ENCODE results near the gene PBRM1. TPM values are rescaled to one million over a fixed set of nuclear protein-coding genes. Genes with fewer than 3 reads are reported as not detected.

The PBRM1 gene
- polyA plus RNA-seq, 1 donor, result 52.6 TPM

DNA sequence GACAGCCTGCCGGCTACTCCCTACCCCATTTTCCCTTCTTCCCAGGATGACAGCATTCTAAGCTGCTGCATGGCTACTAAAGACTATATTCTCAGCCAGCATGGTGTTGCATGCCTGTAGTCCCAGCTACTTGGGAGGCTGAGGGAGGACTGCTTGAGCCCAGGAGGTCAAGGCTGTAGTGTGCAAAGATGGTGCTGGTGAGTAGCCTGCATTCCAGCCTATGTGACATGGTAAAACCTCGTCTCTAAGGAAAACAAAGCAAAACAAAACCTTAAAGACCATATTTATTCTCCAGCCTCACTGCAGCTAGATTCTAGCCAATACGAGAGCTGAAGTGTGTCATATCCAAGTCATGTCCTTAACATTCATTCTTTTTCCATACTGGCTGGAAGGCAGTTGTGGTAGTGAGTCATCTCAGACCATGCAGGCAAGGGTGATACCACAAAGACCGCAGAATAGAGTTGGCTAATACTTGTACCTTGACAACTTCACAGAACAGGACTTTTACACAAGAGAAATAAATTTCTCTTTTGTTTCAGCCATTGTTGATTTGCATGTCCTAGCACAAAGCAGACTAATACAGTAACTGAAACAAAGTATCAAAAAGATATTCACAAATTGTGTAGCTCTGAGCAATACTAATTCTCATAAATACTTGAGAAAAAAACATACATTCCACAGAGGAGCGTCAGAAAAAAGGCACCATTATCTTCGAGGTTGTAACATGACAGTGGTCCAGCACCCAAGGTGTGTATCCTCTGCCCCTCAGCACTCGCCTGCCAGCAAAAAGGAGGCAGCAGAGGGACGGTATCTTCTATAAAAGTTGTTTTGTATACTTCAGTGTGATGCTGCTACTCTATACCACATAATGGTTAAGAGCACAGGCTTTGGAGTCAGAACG lies 14.8 kb downstream of the PBRM1 start:
- DNase-seq, result no peak

DNA sequence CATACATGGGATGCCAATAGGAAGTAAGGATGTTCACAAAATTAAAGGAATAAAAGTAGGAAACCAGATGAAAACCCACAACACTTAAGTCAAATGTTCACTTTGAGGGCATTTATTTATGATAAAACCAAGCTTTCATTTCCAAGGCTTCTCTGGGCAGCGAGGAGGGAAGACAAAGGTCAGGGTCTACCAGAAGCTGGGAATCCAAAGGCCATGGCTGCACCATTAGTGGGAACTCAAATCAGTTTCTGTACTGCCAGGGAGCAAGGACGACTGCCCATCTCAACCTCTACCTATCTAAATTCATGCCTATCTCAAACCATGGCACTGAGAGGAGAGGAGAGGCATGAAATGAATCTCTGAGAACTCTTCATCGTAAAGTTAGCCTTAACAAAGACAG lies 22.6 kb downstream of the PBRM1 start:
- no peak for DNase-seq

DNA sequence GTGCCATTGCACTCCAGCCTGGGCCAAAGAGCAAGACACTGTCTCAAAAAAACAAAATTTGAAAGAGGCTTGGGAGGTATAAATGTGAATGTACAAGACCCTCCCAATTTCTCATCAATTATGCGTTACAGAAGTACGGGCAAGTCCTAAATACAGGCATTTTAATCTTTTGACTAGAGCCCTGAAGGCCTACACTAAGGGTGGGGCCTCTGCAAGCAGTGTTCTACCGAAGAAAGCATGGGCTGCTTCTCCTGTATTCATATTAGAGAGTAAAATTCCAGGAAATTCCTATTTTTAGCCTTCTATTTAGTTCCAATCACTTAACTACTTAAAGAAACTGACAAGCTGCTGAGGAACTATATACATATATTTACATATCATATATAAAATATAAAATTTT lies 25.7 kb downstream of the PBRM1 start:
- no peak for DNase-seq

DNA sequence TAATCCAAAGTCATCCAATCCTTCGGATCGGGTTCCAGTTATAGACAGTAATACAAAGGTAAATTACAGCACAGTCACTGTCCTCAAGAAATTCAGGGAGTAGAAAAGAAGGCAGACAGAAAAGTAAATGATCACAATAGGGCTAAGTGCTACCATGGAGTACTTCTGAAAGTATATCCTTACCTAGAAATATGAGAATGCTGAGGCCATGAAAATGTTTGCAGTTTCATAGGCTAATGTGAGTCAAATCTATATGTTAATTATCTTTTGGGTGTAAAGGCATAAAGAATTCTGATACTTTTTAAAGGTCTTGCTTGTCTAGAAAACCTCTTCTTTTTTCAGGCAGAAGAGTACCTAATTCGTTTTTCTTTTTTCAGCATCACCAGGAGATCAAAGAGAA lies 29.8 kb downstream of the PBRM1 start:
- DNase-seq, result no peak

DNA sequence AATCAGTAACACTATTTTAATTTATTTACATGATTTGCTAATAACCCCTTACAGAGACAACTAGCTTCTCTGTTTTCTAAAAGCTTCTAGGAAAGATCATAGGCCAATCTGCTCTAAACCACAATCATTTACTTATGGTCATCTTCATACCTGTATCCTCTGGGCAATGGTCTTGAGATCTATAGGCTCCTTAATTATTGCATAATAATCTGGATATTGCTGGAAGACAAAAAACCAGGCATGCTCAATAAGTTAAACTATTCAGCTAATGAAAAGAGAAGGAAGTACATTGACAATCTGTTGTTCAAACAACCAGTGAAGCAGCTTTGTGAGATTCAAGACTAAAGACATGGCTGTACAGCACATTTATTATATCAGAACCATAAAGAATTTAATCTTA lies 34.1 kb downstream of the PBRM1 start:
- DNase-seq, result no peak

DNA sequence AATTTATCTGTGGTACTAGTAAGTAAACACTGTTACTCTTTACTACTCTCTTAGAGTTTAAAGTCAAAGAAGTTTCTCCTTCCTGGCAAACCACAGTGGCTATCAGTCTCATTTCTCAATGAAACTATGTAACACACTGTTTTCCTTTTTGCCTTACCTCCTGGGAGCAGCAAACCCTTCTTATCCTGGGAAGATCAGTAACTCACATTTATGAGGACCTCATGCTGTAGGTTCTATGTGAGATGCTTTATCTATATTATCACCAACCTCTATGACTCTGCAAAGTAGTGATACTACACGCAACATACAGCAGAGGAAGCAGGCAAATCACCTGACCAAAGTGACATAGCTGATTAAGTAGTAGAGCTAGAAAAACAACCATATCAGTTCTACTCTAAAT lies 35.3 kb downstream of the PBRM1 start:
- no peak for DNase-seq

DNA sequence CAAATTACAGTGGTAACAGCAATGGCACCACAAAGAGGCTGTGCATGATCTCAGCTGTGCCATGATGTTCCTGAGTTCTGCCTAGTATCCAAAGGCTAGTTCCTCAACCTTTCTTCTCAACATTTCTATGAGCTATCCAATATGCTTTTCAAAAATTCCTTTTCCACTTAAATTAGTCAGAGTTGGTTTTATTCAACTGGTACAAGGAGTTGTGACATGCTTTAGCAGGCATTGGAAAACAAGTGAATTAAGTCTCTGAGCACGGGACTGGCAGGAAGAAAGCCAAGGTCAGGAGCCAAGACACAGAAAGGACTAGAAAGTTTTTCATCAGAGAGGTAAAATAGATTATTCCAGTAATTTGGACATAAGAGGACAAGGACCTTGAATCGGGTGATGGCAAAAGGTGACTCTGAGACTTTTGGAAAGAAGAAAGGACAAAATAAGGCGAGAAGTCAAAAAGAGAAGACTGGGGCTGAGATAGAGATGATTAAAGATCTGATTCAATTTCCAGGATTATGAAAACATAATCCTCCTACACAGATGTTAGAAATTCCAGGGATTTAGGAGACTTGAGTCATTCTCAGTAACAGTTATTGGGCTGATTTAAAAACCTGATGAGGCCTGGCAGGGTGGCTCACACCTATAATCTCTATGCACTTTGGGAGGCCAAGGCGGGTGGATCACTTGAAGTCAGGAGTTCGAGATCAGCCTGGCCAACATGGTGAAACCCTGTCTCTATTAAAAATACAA lies 36.1 kb downstream of the PBRM1 start:
- DNase-seq, result no peak

DNA sequence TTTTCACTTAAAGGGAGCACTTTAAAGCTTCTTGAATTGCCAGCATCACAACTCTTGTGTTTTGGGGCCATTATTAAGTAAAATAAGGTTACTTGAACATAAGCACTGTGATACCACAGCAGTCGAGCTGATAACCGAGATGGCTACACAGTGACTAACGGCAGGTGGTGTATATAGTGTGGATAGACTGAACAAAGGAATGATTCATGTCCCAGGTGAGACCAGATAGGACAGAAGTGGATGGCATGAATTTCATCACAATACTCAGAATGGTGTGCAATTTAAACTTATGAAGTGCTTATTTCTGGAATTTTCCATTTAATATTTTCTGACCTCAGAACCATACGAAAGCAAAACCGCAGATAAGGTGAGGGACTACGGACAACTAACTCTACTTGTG lies 40.2 kb downstream of the PBRM1 start:
- DNase-seq, result no peak

DNA sequence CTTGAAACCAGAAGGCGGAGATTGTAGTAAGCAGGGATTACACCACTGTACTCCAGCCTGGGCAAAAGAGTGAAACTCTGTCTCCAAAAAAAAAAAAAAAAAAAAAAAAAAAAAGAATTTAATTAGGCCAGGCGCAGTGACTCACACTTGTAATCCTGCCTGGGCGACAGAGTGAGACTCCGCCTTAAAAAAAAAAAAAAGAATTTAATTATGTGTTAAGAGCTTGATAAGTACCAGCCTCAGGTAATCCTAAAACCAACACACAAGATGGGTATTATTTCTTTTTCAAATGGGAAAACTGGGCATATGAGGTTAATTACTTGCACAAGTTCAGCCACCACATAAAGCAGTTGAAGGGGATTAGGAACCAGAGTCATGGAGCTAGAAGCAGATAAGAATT lies 49.0 kb downstream of the PBRM1 start:
- no peak for DNase-seq

DNA sequence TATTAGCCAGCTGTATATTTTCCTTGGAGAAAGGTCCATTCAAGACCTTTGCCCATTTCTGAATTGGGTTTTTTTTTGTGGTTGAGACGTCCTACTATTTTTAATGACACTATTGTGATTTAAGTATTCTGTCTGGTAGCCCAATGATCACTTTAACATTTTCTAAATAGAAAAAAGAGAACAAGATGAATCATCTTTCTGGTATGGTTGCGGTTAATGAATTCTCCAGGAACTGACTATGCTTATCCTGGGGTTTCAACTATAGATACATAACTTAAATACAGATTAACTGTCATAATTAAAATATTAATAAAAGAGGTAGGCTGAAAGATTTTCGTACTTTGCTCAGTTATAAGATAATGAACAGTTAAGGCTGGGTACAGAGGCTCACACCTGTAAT lies 51.9 kb downstream of the PBRM1 start:
- no peak for DNase-seq

DNA sequence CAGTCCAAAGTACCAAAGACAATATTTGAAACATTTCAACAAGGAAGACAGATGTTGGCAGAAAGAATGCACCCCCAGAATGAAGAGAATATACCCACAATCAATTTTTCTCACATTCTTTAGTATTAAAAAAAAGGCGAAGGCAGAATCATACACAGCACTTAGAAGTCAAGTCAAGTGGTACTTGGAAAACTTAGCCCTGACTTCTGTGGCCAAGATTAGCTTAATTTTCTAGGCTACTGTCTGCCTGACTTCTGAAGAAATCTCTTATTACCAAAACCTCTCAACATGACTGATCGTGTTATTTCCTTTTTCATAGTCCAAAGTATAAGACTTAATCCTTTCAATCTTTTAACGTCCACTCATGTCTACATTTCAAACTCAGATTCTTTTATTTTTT lies 60.7 kb downstream of the PBRM1 start:
- no peak for DNase-seq

DNA sequence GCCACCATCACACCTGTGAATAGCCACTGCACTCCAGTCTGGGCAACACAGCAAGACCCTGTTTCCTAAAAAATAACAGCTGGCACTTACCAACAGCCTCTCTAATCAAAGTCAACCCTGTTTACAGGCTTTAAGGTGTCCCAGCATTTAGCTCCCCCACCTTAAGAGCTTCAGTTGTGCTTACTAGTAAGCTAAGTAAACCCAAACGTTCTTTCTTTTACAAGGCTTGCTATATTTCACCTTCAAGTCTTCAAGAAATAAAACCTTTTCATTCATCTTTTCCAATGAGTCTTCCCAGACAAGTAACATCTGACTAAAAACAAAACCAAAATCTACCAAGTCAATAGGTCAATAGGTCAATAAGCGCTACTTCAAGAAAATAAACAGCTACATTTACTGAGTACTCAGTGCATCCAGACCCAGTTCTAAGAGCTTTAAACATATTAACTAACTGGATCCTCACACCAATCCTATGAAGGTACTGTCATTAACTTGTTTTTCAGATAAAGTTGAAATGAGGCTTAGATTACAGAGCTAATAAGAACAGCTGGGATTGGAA lies 62.4 kb downstream of the PBRM1 start:
- no peak for DNase-seq

DNA sequence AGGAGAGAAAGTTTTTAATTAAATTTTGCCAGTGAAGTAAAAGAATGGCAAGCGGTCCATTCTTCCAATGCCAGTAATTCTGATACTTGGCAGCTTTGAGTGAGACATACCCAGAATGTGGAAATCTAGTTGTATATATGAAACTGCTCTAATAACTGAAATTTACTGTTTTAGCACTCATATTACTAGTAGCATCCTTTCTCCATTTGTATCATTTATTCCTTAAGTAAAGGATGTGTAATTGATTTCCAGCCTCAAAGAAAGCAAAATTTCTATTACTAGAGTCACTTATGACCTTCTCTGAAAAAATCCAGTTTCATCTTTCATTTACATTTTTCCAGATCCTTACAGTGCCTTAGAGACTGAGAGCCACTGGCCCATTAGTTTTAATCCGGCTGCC lies 65.1 kb downstream of the PBRM1 start:
- no peak for DNase-seq

DNA sequence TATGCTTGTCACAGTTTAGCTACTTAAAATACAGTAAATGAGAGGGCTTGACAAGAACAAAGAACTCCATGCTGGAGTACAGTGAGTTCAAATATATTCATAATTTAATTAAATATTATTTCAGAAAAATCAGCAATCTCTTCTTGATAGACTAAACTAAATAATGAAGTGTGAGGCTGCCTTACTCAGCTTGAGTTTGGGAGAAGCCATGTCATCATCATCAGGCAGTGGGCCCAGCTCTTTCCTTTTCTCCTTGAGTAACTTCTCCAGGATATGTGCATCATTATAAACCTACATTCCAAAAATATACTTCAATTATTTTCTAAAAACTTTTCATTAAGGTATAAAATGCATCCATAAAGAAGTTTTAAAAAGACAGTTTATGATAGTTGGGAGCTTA lies 70.5 kb downstream of the PBRM1 start:
- no peak for DNase-seq

DNA sequence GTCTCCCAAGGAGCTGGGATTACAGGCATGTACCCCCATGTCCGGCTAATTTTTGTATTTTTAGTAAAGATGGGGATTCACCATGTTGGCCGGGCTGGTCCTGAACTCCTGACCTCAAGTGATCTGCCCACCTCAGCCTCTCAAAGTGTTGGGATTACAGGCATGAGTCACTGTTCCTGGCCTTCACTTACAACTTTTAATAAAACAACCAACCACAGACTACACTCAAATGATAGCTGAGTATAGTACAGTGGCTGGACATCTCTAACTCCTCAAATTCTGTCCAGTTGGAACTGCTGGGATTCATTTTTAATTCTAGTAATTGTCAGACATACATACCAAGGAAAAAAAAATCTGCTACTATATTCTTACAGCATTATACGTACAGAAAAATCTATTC lies 71.0 kb downstream of the PBRM1 start:
- DNase-seq, result no peak

DNA sequence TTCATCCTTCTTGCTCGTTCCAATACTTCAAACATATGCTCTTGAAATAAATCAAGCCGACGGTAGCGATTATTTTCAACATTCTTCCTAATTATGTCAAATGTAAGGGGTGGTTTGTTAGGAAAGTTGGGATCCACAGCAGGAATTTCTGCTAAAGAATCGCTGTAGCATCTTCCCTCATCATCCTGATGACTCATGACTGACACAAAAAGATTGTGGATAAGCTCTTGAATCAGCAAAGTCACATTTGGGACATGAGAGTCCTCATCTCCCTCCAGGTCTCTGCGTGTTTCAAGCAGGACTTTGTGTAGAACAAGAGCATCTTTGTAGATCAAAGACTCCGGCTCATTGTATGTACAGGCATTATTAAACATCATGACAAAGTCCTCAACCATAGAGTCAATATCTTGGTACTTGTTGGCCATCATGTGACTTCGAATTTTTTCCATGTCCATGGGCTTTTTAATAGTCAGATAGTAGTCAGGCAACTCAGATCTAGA lies 76.3 kb downstream of the PBRM1 start:
- no peak for DNase-seq

DNA sequence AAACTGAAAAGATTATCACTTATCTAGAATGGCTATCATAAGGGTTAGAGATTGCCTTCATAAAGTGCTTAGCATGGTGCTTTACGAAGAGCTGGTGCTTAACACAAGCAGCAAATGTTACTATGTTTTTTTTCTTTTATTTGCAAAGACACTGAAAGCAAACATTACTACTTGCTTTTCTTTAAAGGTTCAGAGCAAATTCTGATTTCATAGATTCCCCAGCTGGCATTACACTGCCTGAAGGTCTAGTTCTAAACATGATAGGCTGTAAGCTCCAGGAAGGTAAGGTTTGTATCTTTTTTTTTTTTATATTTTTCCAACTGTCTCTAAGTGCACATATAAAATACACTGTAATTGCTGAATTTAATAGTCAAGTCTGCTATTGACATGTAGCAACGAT lies 77.4 kb downstream of the PBRM1 start:
- DNase-seq, result no peak

DNA sequence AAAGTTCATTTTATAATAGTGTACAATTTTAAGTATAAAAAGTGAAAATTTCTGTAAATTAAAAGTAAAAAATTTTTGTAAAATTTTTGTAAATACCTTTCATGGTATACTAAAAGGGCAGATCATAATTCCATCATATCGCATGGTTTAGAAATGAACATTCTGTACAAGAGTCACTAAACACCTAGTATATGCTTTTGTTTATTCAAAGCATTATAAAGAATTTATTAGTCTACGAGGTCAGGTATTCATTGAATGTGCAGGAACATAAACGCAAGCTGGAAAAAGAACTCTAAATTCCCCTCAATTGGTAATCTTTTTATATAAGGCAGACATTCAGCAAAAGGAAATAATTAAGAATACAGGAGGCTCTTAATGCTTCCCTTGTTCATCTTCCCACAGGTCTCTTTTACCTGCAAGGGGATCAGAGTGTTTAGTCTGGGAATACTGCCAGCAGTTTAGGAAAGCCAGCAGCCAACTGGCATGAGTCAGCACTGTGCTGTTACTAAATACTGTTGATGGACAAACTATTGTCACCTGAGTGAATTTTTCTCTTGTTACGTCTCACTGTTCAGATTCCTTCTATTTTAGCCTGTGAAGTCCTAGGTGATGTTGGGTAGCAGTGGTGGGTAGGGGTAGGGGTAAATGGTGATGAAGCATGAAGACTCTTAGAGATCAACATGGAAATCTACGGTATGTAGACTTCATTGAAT lies 79.2 kb downstream of the PBRM1 start:
- DNase-seq, result no peak

DNA sequence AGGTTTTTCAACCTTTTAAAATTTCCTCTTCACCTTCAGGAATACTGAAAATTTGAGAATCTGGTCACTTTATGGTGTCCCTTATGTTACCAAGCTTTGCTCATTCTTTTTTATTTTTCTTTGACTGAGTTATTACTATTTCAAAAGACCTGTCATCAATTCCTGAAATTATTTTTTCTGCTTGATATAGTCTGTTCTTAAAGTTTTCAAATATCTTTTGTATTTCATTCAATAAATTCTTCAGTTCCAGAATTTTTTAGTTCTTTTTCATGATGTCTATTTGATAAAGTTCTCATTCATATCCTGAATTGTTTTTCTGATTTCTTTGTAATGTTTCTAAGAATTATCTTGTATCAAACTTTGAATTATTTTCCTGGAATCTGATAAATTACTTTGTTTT lies 85.5 kb downstream of the PBRM1 start:
- DNase-seq, result no peak

DNA sequence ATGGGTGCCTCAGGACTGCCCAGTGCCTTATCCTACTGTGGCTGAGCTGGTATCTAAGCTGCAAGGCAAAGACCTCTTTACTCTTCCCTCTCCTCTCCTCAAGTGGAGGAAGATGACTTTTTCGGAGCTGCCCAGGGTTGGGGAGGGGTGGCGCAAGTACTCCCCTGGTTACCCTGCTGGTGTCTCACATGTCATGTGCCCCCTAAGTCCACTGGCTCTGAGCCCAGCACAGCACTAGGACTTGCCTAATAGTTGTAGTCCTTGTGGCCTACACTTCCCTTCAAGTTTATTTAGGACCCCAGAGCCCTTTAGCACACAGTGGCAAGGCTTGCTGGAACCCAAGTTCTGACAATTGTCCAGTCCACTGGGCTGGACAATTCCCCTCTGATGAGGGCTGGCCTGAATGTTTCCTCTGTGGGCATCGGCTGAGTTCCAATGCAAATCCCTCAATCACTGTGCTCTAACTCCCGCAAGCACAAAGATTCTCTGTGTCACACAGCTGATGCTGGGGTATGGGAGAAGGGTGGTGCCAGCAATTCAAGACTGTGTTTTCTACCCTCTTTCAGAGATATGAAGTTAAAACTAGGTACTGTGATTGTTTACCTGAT lies 89.0 kb downstream of the PBRM1 start:
- no peak for DNase-seq

DNA sequence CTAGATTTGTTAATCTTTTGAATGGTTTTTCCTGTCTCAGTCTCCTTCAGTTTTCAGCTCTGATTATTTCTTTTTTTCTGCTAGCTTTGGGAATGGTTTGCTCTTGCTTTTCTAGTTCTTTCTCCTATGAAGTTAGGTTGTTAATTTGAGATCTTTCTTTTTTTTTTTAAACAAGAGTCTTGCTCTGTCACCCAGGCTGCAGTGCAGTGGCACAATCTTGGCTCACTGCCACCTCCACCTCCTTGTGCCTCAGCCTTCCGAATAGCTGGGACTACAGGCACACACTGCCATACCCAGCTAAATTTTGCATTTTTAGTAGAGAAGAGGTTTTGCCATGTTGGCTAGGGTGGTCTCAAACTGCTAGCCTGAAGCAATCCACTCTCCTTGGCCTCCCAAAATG lies 92.6 kb downstream of the PBRM1 start:
- no peak for DNase-seq

All from hindlimb muscle (tissue), 1 donor.